H1 (cell line): ENCODE data around the gene UGT1A10. TPM values are rescaled to one million over a fixed set of nuclear protein-coding genes. Genes with fewer than 3 reads are reported as not detected.

Experiments
- CTCF ChIA-PET: fragments of 300-600 bp; sonication (Branson Sonifier 250); formaldehyde crosslinking; loops from one replicate; lab custom pipeline; 2021; ENCODE audit not compliant: partially characterized antibody; lab: Charles Lee
- POLR2A ChIA-PET: fragments of 300-600 bp; sonication (Branson Sonifier 250); formaldehyde crosslinking; loops from one replicate; lab custom pipeline; 2021; ENCODE audit warnings: inconsistent platforms; ENCODE audit not compliant: partially characterized antibody; lab: Charles Lee
- DNase-seq, 2 experiments: peaks; one replicate each; pipeline versions ENCODE4 v3.0.0 to v3.0.0-alpha.2; 2010 to 2022; ENCODE audit warnings: low spot score in 2 of 2, low read depth in 1 of 2, mixed read lengths in 1 of 2
- FAIRE-seq: peaks from 2 replicates; lab custom pipeline; 2011; peaks lifted over from hg19 to GRCh38; lab: Jason Lieb, UNC
- H2AFZ ChIP-seq: 2 replicates; pipeline ENCODE4 v1.8.1; 2012; ENCODE audit warnings: low read length, inconsistent platforms
- H2AK5ac ChIP-seq: 2 replicates; pipeline ENCODE4 v1.6.1; 2013; ENCODE audit warnings: low read depth, low read length
- H2BK120ac ChIP-seq: replicated peaks from 2 replicates; pipeline ENCODE3; 2013; ENCODE audit warnings: low read depth, low read length, inconsistent platforms
- H2BK12ac ChIP-seq: 2 replicates; pipeline ENCODE4 v1.6.1; 2013; ENCODE audit warnings: low read depth, low read length
- H2BK15ac ChIP-seq: 2 replicates; pipeline ENCODE4 v1.6.1; 2013; ENCODE audit warnings: low read length
- H2BK20ac ChIP-seq: 2 replicates; pipeline ENCODE4 v1.6.1; 2013; ENCODE audit warnings: low read length
- H2BK5ac ChIP-seq: 2 replicates; pipeline ENCODE4 v1.6.1; 2013; ENCODE audit warnings: low read depth, low read length
- H3K14ac ChIP-seq: 2 replicates; pipeline ENCODE4 v1.6.1; 2013; ENCODE audit warnings: inconsistent platforms; ENCODE audit not compliant: insufficient read length
- H3K18ac ChIP-seq: 2 replicates; pipeline ENCODE4 v1.6.1; 2013; ENCODE audit warnings: low read length; ENCODE audit errors: extremely low read depth
- H3K23ac ChIP-seq: 2 replicates; pipeline ENCODE4 v1.6.1; 2013; ENCODE audit warnings: inconsistent platforms; ENCODE audit not compliant: insufficient read length
- H3K23me2 ChIP-seq: 2 replicates; pipeline ENCODE4 v1.6.1; 2013; ENCODE audit warnings: low read depth, low read length
- H3K27ac ChIP-seq: 2 replicates; pipeline ENCODE4 v1.6.1; 2011; ENCODE audit warnings: low read depth, low read length, inconsistent platforms
- H3K27me3 ChIP-seq, 4 experiments: replicated peaks in 1 of 4; 1 replicate in 1 of 4; 2 replicates in 3 of 4; pipeline versions ENCODE4 v1.6.1 to v1.8.1; 2011 to 2013; ENCODE audit warnings: low read length in 3 of 4, mild to moderate bottlenecking in 3 of 4, inconsistent platforms in 2 of 4, mixed read lengths in 2 of 4, moderate library complexity in 1 of 4; ENCODE audit not compliant: control insufficient read depth in 3 of 4, insufficient read depth in 3 of 4; ENCODE audit errors: extremely low read depth in 1 of 4
- H3K36me3 ChIP-seq, 4 experiments: 2 replicates each; pipeline versions ENCODE4 v1.6.1 to v1.8.1; 2011 to 2013; ENCODE audit warnings: mild to moderate bottlenecking in 4 of 4, low read length in 3 of 4, moderate library complexity in 2 of 4, control low read depth in 1 of 4, inconsistent platforms in 1 of 4; ENCODE audit not compliant: insufficient read depth in 4 of 4, control insufficient read depth in 2 of 4
- H3K4ac ChIP-seq: replicated peaks from 2 replicates; pipeline ENCODE3; 2013; ENCODE audit warnings: low read length, low read depth, mixed read lengths, inconsistent platforms; ENCODE audit not compliant: insufficient read length
- H3K4me1 ChIP-seq, 4 experiments: replicated peaks in 1 of 4; 1 replicate in 1 of 4; 2 replicates in 3 of 4; pipeline versions ENCODE4 v1.6.1 to v1.8.1; 2011 to 2013; ENCODE audit warnings: low read length in 3 of 4, inconsistent platforms in 2 of 4, mixed read lengths in 1 of 4; ENCODE audit not compliant: insufficient read depth in 4 of 4, control insufficient read depth in 3 of 4
- H3K4me2 ChIP-seq, 2 experiments: 2 replicates each; pipeline versions ENCODE4 v1.6.1 to v1.8.1; 2011 to 2013; ENCODE audit warnings: low read depth in 2 of 2, low read length in 2 of 2, control low read depth in 1 of 2, inconsistent platforms in 1 of 2, mild to moderate bottlenecking in 1 of 2; ENCODE audit not compliant: insufficient read depth in 1 of 2
- H3K4me3 ChIP-seq, 4 experiments: fragments of 200-600, 300-600 bp in 1 of 4; sonication (generic), shearing (Covaris generic), sonication (Bioruptor Twin) in 1 of 4; 2 replicates each; pipeline versions ENCODE4 v1.5.1 to v1.8.1; 2011 to 2016; ENCODE audit warnings: low read length in 4 of 4, low read depth in 3 of 4, control low read depth in 2 of 4, inconsistent platforms in 2 of 4, mild to moderate bottlenecking in 2 of 4, mixed read lengths in 1 of 4, moderate library complexity in 1 of 4; ENCODE audit not compliant: insufficient read depth in 2 of 4; ENCODE audit errors: extremely low read depth in 1 of 4
- H3K56ac ChIP-seq: replicated peaks from 2 replicates; pipeline ENCODE3; 2013; ENCODE audit warnings: low read depth, mild to moderate bottlenecking, mixed read lengths, low read length, inconsistent platforms; ENCODE audit not compliant: insufficient read length
- H3K79me1 ChIP-seq: 2 replicates; pipeline ENCODE4 v1.6.1; 2013; ENCODE audit warnings: low read depth, low read length, control low read depth
- H3K79me2 ChIP-seq, 2 experiments: 2 replicates each; pipeline versions ENCODE4 v1.6.1 to v1.8.1; 2012 to 2013; ENCODE audit warnings: low read length in 2 of 2, mild to moderate bottlenecking in 2 of 2, inconsistent platforms in 1 of 2; ENCODE audit not compliant: insufficient read depth in 2 of 2, control insufficient read depth in 1 of 2
- H3K9ac ChIP-seq, 4 experiments: replicated peaks in 1 of 4; 1 replicate in 1 of 4; 2 replicates in 3 of 4; pipeline versions ENCODE4 v1.6.1 to v1.8.1; 2011 to 2013; ENCODE audit warnings: low read depth in 3 of 4, low read length in 3 of 4, control low read depth in 2 of 4, mild to moderate bottlenecking in 2 of 4, moderate library complexity in 2 of 4, inconsistent platforms in 1 of 4; ENCODE audit errors: extremely low read depth in 1 of 4
- H3K9me3 ChIP-seq, 2 experiments: 2 replicates each; pipeline versions ENCODE4 v1.6.1 to v1.8.1; 2012 to 2013; ENCODE audit warnings: mild to moderate bottlenecking in 2 of 2, moderate library complexity in 2 of 2, control low read depth in 1 of 2, inconsistent platforms in 1 of 2, low read depth in 1 of 2, low read length in 1 of 2, mixed read lengths in 1 of 2; ENCODE audit not compliant: insufficient read depth in 2 of 2
- H4K20me1 ChIP-seq, 2 experiments: replicated peaks in 1 of 2; 2 replicates each; pipeline versions ENCODE3 to v1.8.1; 2011 to 2013; ENCODE audit warnings: inconsistent platforms in 2 of 2, low read length in 2 of 2, mild to moderate bottlenecking in 1 of 2; ENCODE audit not compliant: insufficient read depth in 2 of 2, control insufficient read depth in 1 of 2
- H4K5ac ChIP-seq: 2 replicates; pipeline ENCODE4 v1.6.1; 2013; ENCODE audit warnings: low read length, low read depth, mixed read lengths, inconsistent platforms; ENCODE audit not compliant: insufficient read length
- H4K8ac ChIP-seq: 2 replicates; pipeline ENCODE4 v1.8.0; 2013; ENCODE audit warnings: mild to moderate bottlenecking, moderate library complexity, low read length, inconsistent platforms; ENCODE audit not compliant: insufficient read depth; ENCODE audit errors: extremely low read depth
- H4K91ac ChIP-seq: replicated peaks from 2 replicates; pipeline ENCODE3; 2013; ENCODE audit warnings: low read length, mixed read lengths, inconsistent platforms; ENCODE audit not compliant: insufficient read length
- CTBP2 ChIP-seq: IDR thresholded peaks from 2 replicates; pipeline ENCODE4 v1.7.0; 2011; ENCODE audit warnings: borderline replicate concordance, mild to moderate bottlenecking, moderate library complexity, mixed read lengths, low read length; ENCODE audit not compliant: insufficient read depth, insufficient read length
- EP300 ChIP-seq, 2 experiments: IDR thresholded peaks; 1 replicate in 1 of 2; 2 replicates in 1 of 2; pipeline ENCODE4 v1.6.1; 2011 to 2012; ENCODE audit warnings: low read depth in 2 of 2, low read length in 2 of 2, mild to moderate bottlenecking in 2 of 2, borderline replicate concordance in 1 of 2, inconsistent platforms in 1 of 2, moderate library complexity in 1 of 2
- GTF2F1 ChIP-seq: IDR thresholded peaks from 2 replicates; pipeline ENCODE4 v1.6.1; 2012; ENCODE audit warnings: low read depth, low read length, improper control_type of control experiment, borderline replicate concordance
- KDM1A ChIP-seq: fragments of 200-600, 300-600 bp; sonication (generic); IDR thresholded peaks from 2 replicates; pipeline ENCODE4 v1.7.1; 2016; ENCODE audit warnings: mild to moderate bottlenecking, low read length, borderline replicate concordance
- NRF1 ChIP-seq: IDR thresholded peaks from 2 replicates; pipeline ENCODE4 v1.6.1; 2011; ENCODE audit warnings: mild to moderate bottlenecking, low read depth, low read length, improper control_type of control experiment
- SAP30 ChIP-seq: fragments of 300-600 bp; sonication (generic); IDR thresholded peaks from 2 replicates; pipeline ENCODE4 v1.7.1; 2012; ENCODE audit warnings: low read length, moderate library complexity, mild to moderate bottlenecking, inconsistent platforms; ENCODE audit not compliant: insufficient read depth, insufficient replicate concordance
- SIN3A ChIP-seq, 2 experiments: IDR thresholded peaks in 1 of 2; conservative IDR thresholded peaks in 1 of 2; 2 replicates each; pipeline ENCODE4 v1.6.1; 2011 to 2012; ENCODE audit warnings: low read length in 2 of 2, improper control_type of control experiment in 1 of 2, low read depth in 1 of 2, mild to moderate bottlenecking in 1 of 2
- TEAD4 ChIP-seq: IDR thresholded peaks from 2 replicates; pipeline ENCODE4 v1.6.1; 2012; ENCODE audit warnings: low read depth, low read length, inconsistent platforms, mixed read lengths
- WGBS, 2 experiments: shearing (Covaris generic) in 1 of 2; methylation state at CpG; one replicate each; pipeline versions ENCODE4 v1.1.6 to v1.1.7; 2013 to 2015; ENCODE audit warnings: low lambda C conversion rate in 2 of 2, mixed read lengths in 2 of 2, inconsistent platforms in 1 of 2, low coverage in 1 of 2, missing lambda C conversion rate in 1 of 2; ENCODE audit not compliant: insufficient replicate concordance in 2 of 2, insufficient coverage in 1 of 2, insufficient read length in 1 of 2; ENCODE audit errors: extremely low coverage in 1 of 2, missing lambda C conversion rate in 1 of 2; 5-methylcytosine and 5-hydroxymethylcytosine counted together
- polyA plus RNA-seq, 7 experiments: library from polyadenylated mRNA; depleted of rRNA in 3 of 7; stranded (reverse) in 5 of 7; unstranded in 2 of 7; fragments of >200 nt in 5 of 7; fragments of 200-250 nt in 2 of 7; gene quantifications; 1 replicate in 5 of 7; 2 replicates in 1 of 7; 4 replicates in 1 of 7; pipeline versions ENCODE4 v1.2.1 to v1.2.3, GENCODE V29; 2011 to 2013; ENCODE audit warnings: missing spikeins in 2 of 7, mixed read lengths in 2 of 7
- total RNA-seq: library from RNA; stranded (reverse); fragmentation: NEBNext Ultra II Directional; extraction: Animal tissue kit (Norgen Biotek cat#: 25700); gene quantifications from 2 replicates; pipeline ENCODE4 v1.2.1, GENCODE V29; 2021

UGT1A10 gene
- total and polyA plus RNA-seq, 2 of the 8 experiments (the other 6 are each of a cell fraction or from before 2014, with no cell fraction given): not detected

- Histone ChIP-seq H3K79me1 (no peaks in the 10 kb centered on the region), H3K36me3 (no peaks in the 10 kb centered on the region), H3K9me3 (no peaks in the 10 kb centered on the region), H3K4me1 (no peaks in the 10 kb centered on the region), H3K79me2 (no peaks in the 10 kb centered on the region), H4K5ac (no peak overlapping the region), H3K27me3 (no peaks in the 10 kb centered on the region), H4K8ac (no peak overlapping the region), H4K91ac (no peak overlapping the region), H2AK5ac (no peak overlapping the region), H3K9ac (no peak overlapping the region), H3K14ac (no peak overlapping the region), H3K23me2 (no peaks in the 10 kb centered on the region), H2BK5ac (no peak overlapping the region), H4K20me1 (no peaks in the 10 kb centered on the region), H3K18ac (no peak overlapping the region), H2BK12ac (no peak overlapping the region), H2BK20ac (no peak overlapping the region), H3K4ac (no peak overlapping the region), H2BK15ac (no peak overlapping the region), H2BK120ac (no peak overlapping the region), H3K4me2 (no peak overlapping the region), H3K23ac (no peak overlapping the region), H3K27ac (no peak overlapping the region), H2AFZ (no peak overlapping the region), H3K4me3 (no peak overlapping the region), H3K56ac (no peak overlapping the region)
- CTCF ChIA-PET: interaction anchor here (1.0 kb wide), 2 partner anchors 10 to 87 kb away, joined by 3 read pairs; partner anchors contain the start of gene UGT1A8
- POLR2A ChIA-PET: no interaction called here
- no peak for TF ChIP-seq SIN3A (conservative IDR thresholded peaks at IDR 0.05 in 1 of 2, IDR thresholded peaks at IDR 0.05 in 1 of 2; ENCODE audit: low read depth in 1 of 2, low read length in 2 of 2)
- no peak for TF ChIP-seq TEAD4
- no peak for TF ChIP-seq CTBP2
- TF ChIP-seq KDM1A: no peak
- TF ChIP-seq NRF1: no peak
- no peak for TF ChIP-seq GTF2F1
- TF ChIP-seq EP300 (IDR thresholded peaks at IDR 0.05; ENCODE audit: borderline replicate concordance in 1 of 2, low read depth in 2 of 2, low read length in 2 of 2): no peak
- no peak for TF ChIP-seq SAP30
- FAIRE-seq (no peak), DNase-seq (no peak)
- WGBS, 2 experiments: 72% methylated on average over 5 of the region's 5 CpGs; no CpG with 5 or more reads in 1 of the 2 experiments
Measured at GRCh38 chr2:233627331-233628025, 8.8 kb upstream of the UGT1A10 start.
